Gastrocnemius medialis (tissue), 4 donors: ENCODE results near the gene KRTDAP. TPM values are rescaled to one million over a fixed set of nuclear protein-coding genes. Genes with fewer than 3 reads are reported as not detected.

Experiments used
- ATAC-seq, 2 donors: fragments of 150-250 bp; one replicate each; pipeline ENCODE4 v1.9.1; 2016
- DNase-seq, 2 donors: peaks; one replicate each; pipeline ENCODE4 v3.0.0-alpha.2; 2019
- H3K27ac ChIP-seq, 4 donors: fragments of 200-600 bp; sonication (generic); 1 replicate in 1 of 4; 2 replicates in 3 of 4; pipeline ENCODE4 v1.5.1; 2016 to 2018; ENCODE audit warnings: mild to moderate bottlenecking in 2 of 4, moderate library complexity in 1 of 4
- H3K27me3 ChIP-seq, 3 donors: fragments of 200-600 bp; sonication (generic) in 2 of 3; 1 replicate in 1 of 3; 2 replicates in 2 of 3; pipeline versions ENCODE4 v1.5.1 to v1.6.0; 2016 to 2019; ENCODE audit warnings: mild to moderate bottlenecking in 1 of 3, moderate library complexity in 1 of 3
- H3K36me3 ChIP-seq, 2 donors: fragments of 200-600 bp; sonication (generic) in 1 of 2; one replicate each; pipeline ENCODE4 v1.5.1; 2017 to 2018
- H3K4me1 ChIP-seq, 2 donors: fragments of 200-600 bp; sonication (generic) in 1 of 2; one replicate each; pipeline ENCODE4 v1.5.1; 2016 to 2017; ENCODE audit warnings: mild to moderate bottlenecking in 2 of 2
- H3K4me3 ChIP-seq, 4 donors: fragments of 200-600 bp; sonication (generic) in 3 of 4; 1 replicate in 1 of 4; 2 replicates in 3 of 4; pipeline ENCODE4 v1.5.1; 2016 to 2019; ENCODE audit warnings: mild to moderate bottlenecking in 2 of 4
- H3K9me3 ChIP-seq, 3 donors: fragments of 200-600 bp; sonication (generic) in 2 of 3; 1 replicate in 1 of 3; 2 replicates in 2 of 3; pipeline ENCODE4 v1.5.1; 2016 to 2019
- CTCF ChIP-seq, 5 experiments: fragments of 450-650 bp in 3 of 5; fragments of 200-600 bp in 2 of 5; sonication (generic) in 2 of 5; IDR thresholded peaks in 4 of 5; conservative IDR thresholded peaks in 1 of 5; 1 replicate in 4 of 5; 2 replicates in 1 of 5; pipeline ENCODE4 v1.5.1; 2016 to 2019; ENCODE audit warnings: antibody characterized with exemption in 5 of 5, mild to moderate bottlenecking in 3 of 5, moderate library complexity in 3 of 5
- POLR2A ChIP-seq, 2 donors: fragments of 450-650 bp; IDR thresholded peaks; one replicate each; pipeline ENCODE4 v1.6.1; 2017; ENCODE audit warnings: antibody characterized with exemption in 2 of 2, mild to moderate bottlenecking in 2 of 2, moderate library complexity in 2 of 2
- in situ Hi-C, 4 donors: fragments of 200-750 bp; cut with MboI; loops; one replicate each; pipeline versions ENCODE4 v1.15.0 to v1.8.0; 2017; ENCODE audit warnings: low sequenced_read_pairs in 4 of 4
- intact Hi-C: fragments of 100-400 bp; cut with DNase I; formaldehyde crosslinking; loops from one replicate; pipeline ENCODE4 v1.15.1; 2023; ENCODE audit warnings: low total_unique reads
- total RNA-seq, 4 donors: library from RNA; depleted of rRNA; stranded (reverse); fragments of >200 nt; gene quantifications; one replicate each; pipeline versions ENCODE4 v1.1.0 to v1.2.3, GENCODE V29; 2016

The KRTDAP gene
- total RNA-seq, 4 donors from 2014 or later = not detected

- H3K4me1 ChIP-seq = peaks cover 0 to 3% of the 10 kb centered on the region in 2 donors
- intact Hi-C loops (loop anchor here (10.0 kb wide), 1 partner anchor 144 kb away; the partner anchor contains the start of gene FFAR3), in situ Hi-C loops (loop anchor here in 1 of 4 donors (10.0 kb wide), 1 partner anchor 154 kb away; the partner anchor contains the start of gene FFAR1)
Measured at GRCh38 chr19:35498984-35499527, 8.8 kb upstream of the KRTDAP start.

GRCh38 chr19:35498220-35498619, 8.0 kb upstream of the KRTDAP start:
- ATAC-seq (no peak), DNase-seq (no peak)
- no peaks in the 10 kb centered on the region for H3K36me3 ChIP-seq
- H3K4me1 ChIP-seq = peaks cover 0 to 3% of the 10 kb centered on the region in 2 donors
- H3K27ac ChIP-seq = no peak overlapping the region
- no peak for TF ChIP-seq CTCF (IDR thresholded peaks at IDR 0.05 in 4 of 5, conservative IDR thresholded peaks at IDR 0.05 in 1 of 5)
- no peak for TF ChIP-seq POLR2A (IDR thresholded peaks at IDR 0.05)
- intact Hi-C loops = loop anchor here (10.0 kb wide), 1 partner anchor 143 kb away; the partner anchor contains the start of gene FFAR3
- H3K9me3 ChIP-seq = no peaks in the 10 kb centered on the region
- in situ Hi-C loops = loop anchor here in 1 of 4 donors (10.0 kb wide), 1 partner anchor 153 kb away; the partner anchor contains the start of gene FFAR1
- no peak overlapping the region for H3K4me3 ChIP-seq
- peaks cover 0 to 3% (median 0%) of the 10 kb centered on the region in 3 donors for H3K27me3 ChIP-seq

More at GRCh38 chr19:35498984-35499527, 8.8 kb upstream of the KRTDAP start:
- Histone ChIP-seq H3K36me3 (no peaks in the 10 kb centered on the region), H3K4me3 (no peak overlapping the region), H3K27ac (no peak overlapping the region), H3K9me3 (no peaks in the 10 kb centered on the region), H3K27me3 (peaks cover 0 to 3% (median 0%) of the 10 kb centered on the region in 3 donors)
- ATAC-seq (no peak), DNase-seq (no peak)
- no peak for TF ChIP-seq POLR2A (IDR thresholded peaks at IDR 0.05)
- no peak for TF ChIP-seq CTCF (IDR thresholded peaks at IDR 0.05 in 4 of 5, conservative IDR thresholded peaks at IDR 0.05 in 1 of 5)

GRCh38 chr19:35497406-35497805, 7.1 kb upstream of the KRTDAP start:
- ATAC-seq = no peak
- Histone ChIP-seq H3K27me3 (peaks cover 0 to 5% (median 3%) of the 10 kb centered on the region in 3 donors), H3K9me3 (no peaks in the 10 kb centered on the region), H3K4me1 (peaks cover 0 to 3% of the 10 kb centered on the region in 2 donors), H3K4me3 (no peak overlapping the region), H3K27ac (no peak overlapping the region), H3K36me3 (no peaks in the 10 kb centered on the region)
- intact Hi-C loops (loop anchor here (10.0 kb wide), 1 partner anchor 143 kb away; the partner anchor contains the start of gene FFAR3), in situ Hi-C loops (loop anchor here in 1 of 4 donors (10.0 kb wide), 1 partner anchor 153 kb away; the partner anchor contains the start of gene FFAR1)
- TF ChIP-seq POLR2A (IDR thresholded peaks at IDR 0.05) (no peak), CTCF (IDR thresholded peaks at IDR 0.05 in 4 of 5, conservative IDR thresholded peaks at IDR 0.05 in 1 of 5) (no peak)
- DNase-seq = no peak

- Histone ChIP-seq H3K9me3 (no peaks in the 10 kb centered on the region), H3K27me3 (peaks cover 0 to 5% (median 0%) of the 10 kb centered on the region in 3 donors), H3K4me1 (peaks cover 0 to 3% of the 10 kb centered on the region in 2 donors), H3K27ac (no peak overlapping the region), H3K36me3 (no peaks in the 10 kb centered on the region), H3K4me3 (peak overlapping the region in 1 of 4 donors; percentile 7)
- intact Hi-C loops = loop anchor here (1.0 to 10.0 kb wide), 2 partner anchors 141 to 226 kb away; partner anchors contain the start of gene FFAR3
- ATAC-seq (peak; percentile 73 to 82), DNase-seq (peak; percentile 11 to 24)
- in situ Hi-C loops = loop anchor here in 1 of 4 donors (10.0 kb wide), 1 partner anchor 151 kb away; the partner anchor contains the start of gene FFAR1
- TF ChIP-seq CTCF (IDR thresholded peaks at IDR 0.05 in 4 of 5, conservative IDR thresholded peaks at IDR 0.05 in 1 of 5) (peak; percentile 75 to 95 (median 83)), POLR2A (IDR thresholded peaks at IDR 0.05) (no peak)
Measured at GRCh38 chr19:35495107-35496064, 5.1 kb upstream of the KRTDAP start.
